Stimulated activated naive CD8-positive, alpha-beta T cell treated with anti-CD3 and anti-CD28 coated beads, Interleukin-15, amount 100 ng/mL, for 72 hours (primary cell): ENCODE data around the gene CBX1.

Source experiments
- ATAC-seq: fragments of 150-1000 bp; cut with Tn5 transposase; 2 replicates; pipeline ENCODE4 v1.10.0; 2021; ENCODE audit warnings: mild to moderate bottlenecking, moderate library complexity
- DNase-seq, 2 donors: peaks; one replicate each; pipeline ENCODE4 v3.0.0; 2021 to 2022
- H3K27ac Mint-ChIP-seq, 2 donors: one replicate each; pipeline ENCODE4 v1.8.0; 2022; ENCODE audit warnings: mild to moderate bottlenecking in 2 of 2, mixed read lengths in 2 of 2, moderate library complexity in 2 of 2
- H3K27me3 Mint-ChIP-seq: one replicate; pipeline ENCODE4 v1.8.0; 2022; ENCODE audit warnings: mixed read lengths
- H3K4me1 Mint-ChIP-seq: one replicate; pipeline ENCODE4 v1.8.0; 2022; ENCODE audit warnings: mild to moderate bottlenecking, mixed read lengths
- H3K4me3 Mint-ChIP-seq, 2 donors: one replicate each; pipeline ENCODE4 v1.8.0; 2022; ENCODE audit warnings: mild to moderate bottlenecking in 2 of 2, mixed read lengths in 2 of 2, moderate library complexity in 1 of 2
- H3K9me3 Mint-ChIP-seq, 2 donors: one replicate each; pipeline ENCODE4 v1.8.0; 2022; ENCODE audit warnings: mixed read lengths in 2 of 2

CBX1 gene

GRCh38 chr17:48052956-48053757, 48.1 kb downstream of the CBX1 start:
- H3K4me3 Mint-ChIP-seq = peak overlapping the region; percentile 86 to 95
- H3K9me3 Mint-ChIP-seq = no peaks in the 10 kb centered on the region
- H3K27ac Mint-ChIP-seq = peak overlapping the region; percentile 91 to 92
- ATAC-seq = no peak
- H3K27me3 Mint-ChIP-seq = no peaks in the 10 kb centered on the region
- H3K4me1 Mint-ChIP-seq = peaks cover 89% of the 10 kb centered on the region
- no peak for DNase-seq

GRCh38 chr17:48051706-48052486, 49.4 kb downstream of the CBX1 start:
- DNase-seq (no peak), ATAC-seq (no peak)
- H3K4me3 Mint-ChIP-seq = peak overlapping the region; percentile 86 to 95
- H3K9me3 Mint-ChIP-seq = no peaks in the 10 kb centered on the region
- H3K27me3 Mint-ChIP-seq = no peaks in the 10 kb centered on the region
- peaks cover 80% of the 10 kb centered on the region for H3K4me1 Mint-ChIP-seq
- peak overlapping the region; percentile 86 to 92 for H3K27ac Mint-ChIP-seq

- Mint-ChIP-seq H3K27me3 (no peaks in the 10 kb centered on the region), H3K27ac (peak overlapping the region; percentile 74 to 92), H3K9me3 (no peaks in the 10 kb centered on the region), H3K4me1 (peaks cover 80% of the 10 kb centered on the region), H3K4me3 (peak overlapping the region; percentile 86 to 95)
- no peak for DNase-seq
- ATAC-seq = no peak
Observed at GRCh38 chr17:48051283-48051682, 50.0 kb downstream of the CBX1 start.

- Mint-ChIP-seq H3K4me1 (peaks cover 66% of the 10 kb centered on the region), H3K27me3 (no peaks in the 10 kb centered on the region), H3K9me3 (no peaks in the 10 kb centered on the region), H3K4me3 (peak overlapping the region; percentile 86 to 95), H3K27ac (peak overlapping the region; percentile 98 to 100)
- ATAC-seq (peak; percentile 54), DNase-seq (peak; percentile 48 to 50)
Observed at GRCh38 chr17:48048384-48049126, 52.7 kb downstream of the CBX1 start.

- DNase-seq (peak; percentile 97 to 99), ATAC-seq (peak; percentile 96)
- Mint-ChIP-seq H3K27ac (peak within 1 kb of the TSS; percentile 98 to 100), H3K4me3 (peak within 1 kb of the TSS; percentile 86 to 95), H3K4me1 (peaks cover 66% of the 10 kb centered on the region), H3K27me3 (no peaks in the 10 kb centered on the region), H3K9me3 (no peaks in the 10 kb centered on the region)
Observed at GRCh38 chr17:48047741-48048383, 53.4 kb downstream of the CBX1 start, which contains the start of gene NFE2L1. NFE2L1 (plus strand) TSS chr17:48048359; CDS start chr17:48051119, 2,760 bp downstream.

- H3K9me3 Mint-ChIP-seq = no peaks in the 10 kb centered on the region
- ATAC-seq = no peak
- H3K27ac Mint-ChIP-seq = peak overlapping the region; percentile 98 to 100
- H3K4me3 Mint-ChIP-seq = peak overlapping the region; percentile 86 to 95
- DNase-seq = no peak
- peaks cover 61% of the 10 kb centered on the region for H3K4me1 Mint-ChIP-seq
- H3K27me3 Mint-ChIP-seq = no peaks in the 10 kb centered on the region
Observed at GRCh38 chr17:48047113-48047740, 54.1 kb downstream of the CBX1 start.

- peak overlapping the region; percentile 13 to 64 for H3K27ac Mint-ChIP-seq
- H3K4me1 Mint-ChIP-seq = peaks cover 59% of the 10 kb centered on the region
- no peaks in the 10 kb centered on the region for H3K27me3 Mint-ChIP-seq
- ATAC-seq = no peak
- peak overlapping the region; percentile 86 to 95 for H3K4me3 Mint-ChIP-seq
- no peaks in the 10 kb centered on the region for H3K9me3 Mint-ChIP-seq
- DNase-seq = no peak
Observed at GRCh38 chr17:48046296-48046695, 55.0 kb downstream of the CBX1 start.

- H3K27ac Mint-ChIP-seq = no peak overlapping the region
- H3K9me3 Mint-ChIP-seq = no peaks in the 10 kb centered on the region
- peak overlapping the region in 1 of 2 donors; percentile 86 for H3K4me3 Mint-ChIP-seq
- peaks cover 51% of the 10 kb centered on the region for H3K4me1 Mint-ChIP-seq
- H3K27me3 Mint-ChIP-seq = no peaks in the 10 kb centered on the region
- DNase-seq = no peak
- no peak for ATAC-seq
Observed at GRCh38 chr17:48045316-48046001, 55.8 kb downstream of the CBX1 start.

GRCh38 chr17:48044851-48045250, 56.4 kb downstream of the CBX1 start:
- Mint-ChIP-seq H3K4me3 (no peak overlapping the region), H3K27me3 (no peaks in the 10 kb centered on the region), H3K4me1 (peaks cover 45% of the 10 kb centered on the region), H3K27ac (no peak overlapping the region), H3K9me3 (no peaks in the 10 kb centered on the region)
- ATAC-seq = no peak
- no peak for DNase-seq

- peaks cover 42% of the 10 kb centered on the region for H3K4me1 Mint-ChIP-seq
- ATAC-seq (no peak), DNase-seq (no peak)
- no peak overlapping the region for H3K27ac Mint-ChIP-seq
- H3K4me3 Mint-ChIP-seq = no peak overlapping the region
- peaks cover 15% of the 10 kb centered on the region for H3K27me3 Mint-ChIP-seq
- H3K9me3 Mint-ChIP-seq = no peaks in the 10 kb centered on the region
Observed at GRCh38 chr17:48043176-48043575, 58.1 kb downstream of the CBX1 start.

- no peak overlapping the region for H3K27ac Mint-ChIP-seq
- no peak for DNase-seq
- H3K9me3 Mint-ChIP-seq = no peaks in the 10 kb centered on the region
- peak overlapping the region in 1 of 2 donors; percentile 91 for H3K4me3 Mint-ChIP-seq
- peaks cover 34% of the 10 kb centered on the region for H3K4me1 Mint-ChIP-seq
- peaks cover 42% of the 10 kb centered on the region for H3K27me3 Mint-ChIP-seq
- no peak for ATAC-seq
Observed at GRCh38 chr17:48038687-48039086, 62.6 kb downstream of the CBX1 start.

GRCh38 chr17:48037838-48038323, 63.4 kb downstream of the CBX1 start:
- Mint-ChIP-seq H3K27ac (peak overlapping the region; percentile 93 to 97), H3K4me1 (peaks cover 26% of the 10 kb centered on the region), H3K9me3 (no peaks in the 10 kb centered on the region), H3K4me3 (peak overlapping the region; percentile 91 to 96), H3K27me3 (peaks cover 50% of the 10 kb centered on the region)
- DNase-seq (no peak), ATAC-seq (no peak)

- no peaks in the 10 kb centered on the region for H3K9me3 Mint-ChIP-seq
- H3K4me1 Mint-ChIP-seq = peaks cover 24% of the 10 kb centered on the region
- peak; percentile 98 for ATAC-seq
- peak within 1 kb of the TSS; percentile 93 to 97 for H3K27ac Mint-ChIP-seq
- H3K27me3 Mint-ChIP-seq = peaks cover 56% of the 10 kb centered on the region
- peak; percentile 73 to 80 for DNase-seq
- H3K4me3 Mint-ChIP-seq = peak within 1 kb of the TSS; percentile 91 to 96
Observed at GRCh38 chr17:48037036-48037837, 64.0 kb downstream of the CBX1 start, which contains the start of gene COPZ2. COPZ2 (minus strand) TSS chr17:48037797; CDS start chr17:48037777, 20 bp downstream.
